Keratinocyte (primary cell): Measurements from ENCODE around the gene KIF24. TPM values are rescaled to one million over a fixed set of nuclear protein-coding genes. Genes with fewer than 3 reads are reported as not detected.

Experiments
- DNase-seq: peaks from one replicate; pipeline ENCODE4 v3.0.0-alpha.2; 2011; ENCODE audit warnings: low read depth, missing footprints, low spot score
- FAIRE-seq: peaks from 2 replicates; lab custom pipeline; 2011; peaks lifted over from hg19 to GRCh38; lab: Jason Lieb, UNC
- H2AFZ ChIP-seq: 2 replicates; pipeline ENCODE4 v1.6.0; 2012; ENCODE audit warnings: low read length, control low read depth, inconsistent platforms; ENCODE audit not compliant: control insufficient read depth
- H3K27ac ChIP-seq: 2 replicates; pipeline ENCODE4 v1.5.1; 2011; ENCODE audit warnings: low read length; ENCODE audit not compliant: control insufficient read depth, insufficient read depth
- H3K27me3 ChIP-seq: 3 replicates; pipeline ENCODE4 v1.6.0; 2011; ENCODE audit warnings: low read length; ENCODE audit not compliant: control insufficient read depth, insufficient read depth; ENCODE audit errors: extremely low read depth
- H3K36me3 ChIP-seq, 2 experiments: 2 replicates in 1 of 2; 3 replicates in 1 of 2; pipeline ENCODE4 v1.5.1; 2011; ENCODE audit warnings: low read length in 2 of 2, mild to moderate bottlenecking in 1 of 2; ENCODE audit not compliant: control insufficient read depth in 2 of 2, insufficient read depth in 2 of 2; ENCODE audit errors: extremely low read depth in 1 of 2
- H3K4me1 ChIP-seq: 3 replicates; pipeline ENCODE4 v1.5.1; 2011; ENCODE audit warnings: low read length; ENCODE audit not compliant: control insufficient read depth, insufficient read depth; ENCODE audit errors: extremely low read depth
- H3K4me2 ChIP-seq: 3 replicates; pipeline ENCODE4 v1.6.0; 2011; ENCODE audit warnings: low read depth, low read length; ENCODE audit not compliant: control insufficient read depth, insufficient read depth; ENCODE audit errors: extremely low read depth
- H3K4me3 ChIP-seq, 3 experiments: fragments of 200-600 bp in 1 of 3; sonication (generic) in 1 of 3; 2 replicates in 2 of 3; 3 replicates in 1 of 3; pipeline ENCODE4 v1.5.1; 2011 to 2016; ENCODE audit warnings: low read length in 3 of 3, mild to moderate bottlenecking in 3 of 3, control low read depth in 2 of 3, inconsistent platforms in 1 of 3, low read depth in 1 of 3, mixed read lengths in 1 of 3, mixed run types in 1 of 3, moderate library complexity in 1 of 3; ENCODE audit not compliant: control insufficient read depth in 2 of 3, insufficient read depth in 2 of 3; ENCODE audit errors: extremely low read depth in 1 of 3
- H3K79me2 ChIP-seq: 2 replicates; pipeline ENCODE4 v1.6.0; 2012; ENCODE audit warnings: low read length; ENCODE audit not compliant: control insufficient read depth, insufficient read depth
- H3K9ac ChIP-seq: 3 replicates; pipeline ENCODE4 v1.6.0; 2011; ENCODE audit warnings: low read length; ENCODE audit not compliant: control insufficient read depth, insufficient read depth; ENCODE audit errors: extremely low read depth
- H3K9me1 ChIP-seq: 3 replicates; pipeline ENCODE4 v1.6.0; 2011; ENCODE audit warnings: low read length; ENCODE audit not compliant: control insufficient read depth, insufficient read depth; ENCODE audit errors: extremely low read depth
- H3K9me3 ChIP-seq: 2 replicates; pipeline ENCODE4 v1.5.1; 2012; ENCODE audit warnings: low read depth, low read length; ENCODE audit not compliant: control insufficient read depth
- H4K20me1 ChIP-seq: 3 replicates; pipeline ENCODE4 v1.6.0; 2011; ENCODE audit warnings: low read length; ENCODE audit not compliant: control insufficient read depth, insufficient read depth; ENCODE audit errors: extremely low read depth
- CTCF ChIP-seq, 3 experiments: IDR thresholded peaks in 1 of 3; conservative IDR thresholded peaks in 1 of 3; optimal IDR thresholded peaks in 1 of 3; 2 replicates in 2 of 3; 3 replicates in 1 of 3; pipeline versions ENCODE3 to v1.5.1; 2011; ENCODE audit warnings: low read length in 3 of 3, mild to moderate bottlenecking in 3 of 3, moderate library complexity in 2 of 3, control low read depth in 1 of 3, inconsistent platforms in 1 of 3; ENCODE audit not compliant: insufficient read depth in 2 of 3; ENCODE audit errors: extremely low read depth in 1 of 3
- EZH2 ChIP-seq: IDR thresholded peaks from one replicate; pipeline ENCODE4 v1.6.1; 2012; ENCODE audit warnings: inconsistent platforms, mild to moderate bottlenecking, low read length, moderate library complexity
- dilution Hi-C: fragments of 300-500 bp; cut with MboI; formaldehyde crosslinking; loops from one replicate; pipeline ENCODE4 v1.7.0; 2020; ENCODE audit warnings: low sequenced_read_pairs; ENCODE audit not compliant: extremely low pct_ligation_motif_present
- polyA plus RNA-seq, 5 experiments: library from polyadenylated mRNA; depleted of rRNA in 3 of 5; stranded (reverse) in 3 of 5; stranded (forward) in 1 of 5; unstranded in 1 of 5; fragments of >200 nt; gene quantifications; 1 replicate in 1 of 5; 2 replicates in 3 of 5; 3 replicates in 1 of 5; pipeline versions ENCODE4 v1.2.1 to v1.2.3, GENCODE V29; 2011 to 2012; ENCODE audit warnings: missing spikeins in 2 of 5, low read depth in 1 of 5, low replicate concordance in 1 of 5

Gene KIF24
- polyA plus RNA-seq, 1 donor (not counting 4 experiments of a cell fraction or from before 2014, with no cell fraction given) = 1.8 TPM

- H3K4me2 ChIP-seq = no peak overlapping the region
- TF ChIP-seq CTCF (optimal IDR thresholded peaks at IDR 0.05 in 1 of 3, IDR thresholded peaks at IDR 0.05 in 1 of 3, conservative IDR thresholded peaks at IDR 0.05 in 1 of 3; ENCODE audit: extremely low read depth in 1 of 3, insufficient read depth in 2 of 3, low read length in 3 of 3) (no peak), EZH2 (no peak)
- H3K27ac ChIP-seq = no peak overlapping the region
- no peaks in the 10 kb centered on the region for H3K9me1 ChIP-seq
- no peak overlapping the region for H3K9ac ChIP-seq
- dilution Hi-C loops = no loop called here
- FAIRE-seq (no peak), DNase-seq (no peak)
- no peaks in the 10 kb centered on the region for H3K27me3 ChIP-seq
- no peaks in the 10 kb centered on the region for H4K20me1 ChIP-seq
- peaks cover 15% of the 10 kb centered on the region for H3K4me1 ChIP-seq
- peaks cover 15% of the 10 kb centered on the region for H3K79me2 ChIP-seq
- H3K36me3 ChIP-seq = peaks cover 12 to 14% of the 10 kb centered on the region in 2 experiments
- no peaks in the 10 kb centered on the region for H3K9me3 ChIP-seq
- H2AFZ ChIP-seq = no peak overlapping the region
- no peak overlapping the region for H3K4me3 ChIP-seq
Measured at GRCh38 chr9:34335376-34335775, 6.3 kb upstream of the KIF24 start.

DNA sequence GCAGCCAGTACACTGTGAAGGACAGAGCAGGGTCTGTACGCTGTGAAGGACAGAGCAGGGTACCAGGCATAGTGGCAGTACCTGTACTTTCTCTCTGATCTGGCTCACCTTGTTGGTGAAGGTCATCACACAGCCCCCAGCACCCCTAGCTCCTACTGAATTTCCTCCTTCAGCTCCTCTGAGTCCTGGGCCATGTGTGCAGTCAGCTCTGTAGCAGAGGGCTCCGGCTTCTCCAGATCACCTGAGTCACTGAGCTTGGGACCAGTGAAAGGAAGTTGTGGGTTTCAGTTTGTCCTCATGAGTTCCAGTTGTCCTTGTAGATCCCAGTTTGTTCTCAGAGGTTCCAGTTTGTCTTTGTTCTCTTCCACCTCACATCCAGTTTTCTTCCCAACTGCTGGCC, 5.8 kb upstream of the KIF24 start:
- no peak overlapping the region for H3K27ac ChIP-seq
- peaks cover 9 to 12% of the 10 kb centered on the region in 2 experiments for H3K36me3 ChIP-seq
- H3K9me1 ChIP-seq = no peaks in the 10 kb centered on the region
- no peak overlapping the region for H2AFZ ChIP-seq
- H3K79me2 ChIP-seq = peaks cover 17% of the 10 kb centered on the region
- no peaks in the 10 kb centered on the region for H3K27me3 ChIP-seq
- H3K4me3 ChIP-seq = no peak overlapping the region
- no peak for DNase-seq
- no peak overlapping the region for H3K4me2 ChIP-seq
- no peak overlapping the region for H3K9ac ChIP-seq
- peaks cover 16% of the 10 kb centered on the region for H3K4me1 ChIP-seq
- FAIRE-seq = no peak
- no peaks in the 10 kb centered on the region for H4K20me1 ChIP-seq
- dilution Hi-C loops = no loop called here
- H3K9me3 ChIP-seq = no peaks in the 10 kb centered on the region
- TF ChIP-seq CTCF (optimal IDR thresholded peaks at IDR 0.05 in 1 of 3, IDR thresholded peaks at IDR 0.05 in 1 of 3, conservative IDR thresholded peaks at IDR 0.05 in 1 of 3; ENCODE audit: extremely low read depth in 1 of 3, insufficient read depth in 2 of 3, low read length in 3 of 3) = no peak
- no peak for TF ChIP-seq EZH2
